HPDE6-E6E7 (cell line): ENCODE results near the gene TIAM1.

ENCODE experiments used
- DNase-seq: peaks from one replicate; pipeline ENCODE4 v3.0.0; 2011; ENCODE audit warnings: missing footprints; ENCODE audit errors: extremely low spot score

The TIAM1 gene

DNA sequence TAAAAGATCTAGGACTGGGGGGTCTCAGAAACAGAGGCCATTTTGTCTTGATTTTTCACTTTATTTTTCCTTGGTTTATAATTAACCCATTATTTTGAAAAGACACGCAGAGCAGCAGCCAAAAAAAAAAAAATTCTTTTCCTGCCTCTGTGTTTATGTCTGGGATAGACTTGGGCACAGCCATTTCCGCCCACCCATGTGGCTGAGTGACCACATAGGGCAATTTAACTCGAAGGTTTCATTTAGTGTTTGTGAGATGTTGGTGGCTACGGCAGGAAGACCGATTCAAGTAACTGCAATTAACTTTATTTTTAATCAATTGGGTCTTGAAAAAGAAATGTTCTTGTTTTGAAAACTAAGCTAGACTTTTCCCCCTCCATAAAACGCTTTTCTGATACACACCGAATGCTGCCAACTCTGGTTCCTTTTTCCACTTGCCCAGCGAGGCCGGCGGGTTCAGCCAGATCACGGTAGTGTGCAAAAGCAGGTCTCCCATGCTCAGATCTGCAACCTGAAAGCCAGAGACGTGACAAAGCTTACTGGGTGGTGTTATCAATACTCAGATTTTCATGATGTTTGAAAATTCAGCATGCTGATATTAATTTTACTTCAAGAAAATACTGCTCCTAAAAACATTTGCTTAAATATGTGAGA, 208.4 kb downstream of the TIAM1 start:
- DNase-seq: no peak

DNA sequence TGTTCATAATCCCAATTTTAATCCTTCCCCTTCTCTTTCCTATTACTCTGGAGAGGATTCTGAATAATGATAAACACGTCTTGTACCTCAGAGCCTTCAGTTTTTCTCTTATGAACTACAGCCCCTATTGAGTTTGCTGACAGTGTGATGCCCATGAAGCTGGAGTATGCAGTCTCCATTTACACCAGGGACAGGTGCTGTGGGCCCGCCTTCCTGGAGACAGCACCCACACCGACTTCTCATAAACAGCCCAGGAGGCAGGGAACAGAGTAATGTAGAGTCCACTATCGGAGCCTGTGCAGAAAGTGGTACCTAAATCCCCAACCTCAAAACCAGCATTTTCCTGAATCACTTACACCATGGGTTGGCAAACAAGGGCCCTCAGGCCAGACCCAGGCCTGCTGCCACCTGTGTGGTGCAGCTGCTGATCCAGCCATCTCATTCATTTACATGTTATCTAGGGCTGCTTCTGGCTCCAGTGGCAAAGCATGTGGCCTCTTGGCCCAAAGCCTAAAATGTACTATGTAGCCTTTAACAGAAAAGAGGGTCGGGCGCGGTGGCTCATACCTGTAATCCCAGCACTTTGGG, 210.7 kb downstream of the TIAM1 start:
- no peak for DNase-seq

DNA sequence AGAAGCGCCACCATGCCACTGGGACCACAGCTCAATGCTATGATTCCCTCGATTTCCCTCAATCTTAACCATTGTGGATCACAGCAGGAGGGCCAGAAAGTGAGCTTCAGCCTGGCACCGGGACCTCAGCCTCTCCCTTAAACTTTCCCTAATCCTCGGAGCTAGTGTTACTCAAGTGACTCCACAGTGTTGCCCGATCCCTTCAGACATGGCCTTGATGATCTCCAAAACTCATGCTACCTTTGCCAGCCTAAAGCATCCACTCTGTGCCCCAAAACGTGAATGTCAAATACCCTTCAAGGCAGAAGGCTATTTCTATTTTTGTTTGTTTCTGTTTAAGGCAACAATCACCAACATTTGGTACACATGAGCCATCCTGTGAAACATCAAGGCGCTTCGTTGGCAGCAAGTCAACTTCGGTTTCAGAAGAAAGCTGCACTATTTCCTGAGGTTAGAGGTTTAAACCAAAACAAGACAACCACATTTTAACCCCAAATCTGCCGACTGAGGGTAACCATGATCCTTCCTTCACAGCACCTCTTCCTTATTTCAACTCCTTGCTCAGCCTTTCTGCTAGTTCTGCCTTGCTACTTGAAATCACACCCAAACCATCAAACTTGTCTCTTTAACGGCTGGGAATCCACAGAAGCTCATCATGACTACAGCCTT, 211.4 kb downstream of the TIAM1 start:
- DNase-seq: no peak

DNA sequence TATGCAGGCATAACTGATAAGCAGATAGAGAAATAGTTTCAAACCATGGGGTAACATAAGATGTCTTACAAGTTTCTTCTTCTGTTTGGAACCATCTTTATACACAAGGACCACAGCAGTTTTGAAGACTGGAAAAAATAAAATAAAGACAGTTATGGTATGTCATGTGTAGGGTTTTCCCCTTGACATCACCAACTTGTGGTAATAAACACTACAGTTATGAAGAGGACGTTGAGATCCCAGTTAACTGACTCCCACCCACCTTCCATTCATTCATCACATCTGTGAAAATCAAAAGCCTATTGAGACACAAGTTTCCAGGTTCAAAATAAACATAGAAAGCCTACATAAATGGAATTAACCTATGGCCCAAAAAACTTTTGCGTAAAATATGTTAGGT, 213.2 kb downstream of the TIAM1 start:
- DNase-seq: no peak

GRCh38 chr21:31128234-31128633, 215.8 kb downstream of the TIAM1 start:
- no peak for DNase-seq

- DNase-seq: no peak
These were observed 220.1 kb downstream of the TIAM1 start for GRCh38 chr21:31124010-31124409.

- DNase-seq: no peak
These were observed 224.9 kb downstream of the TIAM1 start for GRCh38 chr21:31119199-31119598.

DNA sequence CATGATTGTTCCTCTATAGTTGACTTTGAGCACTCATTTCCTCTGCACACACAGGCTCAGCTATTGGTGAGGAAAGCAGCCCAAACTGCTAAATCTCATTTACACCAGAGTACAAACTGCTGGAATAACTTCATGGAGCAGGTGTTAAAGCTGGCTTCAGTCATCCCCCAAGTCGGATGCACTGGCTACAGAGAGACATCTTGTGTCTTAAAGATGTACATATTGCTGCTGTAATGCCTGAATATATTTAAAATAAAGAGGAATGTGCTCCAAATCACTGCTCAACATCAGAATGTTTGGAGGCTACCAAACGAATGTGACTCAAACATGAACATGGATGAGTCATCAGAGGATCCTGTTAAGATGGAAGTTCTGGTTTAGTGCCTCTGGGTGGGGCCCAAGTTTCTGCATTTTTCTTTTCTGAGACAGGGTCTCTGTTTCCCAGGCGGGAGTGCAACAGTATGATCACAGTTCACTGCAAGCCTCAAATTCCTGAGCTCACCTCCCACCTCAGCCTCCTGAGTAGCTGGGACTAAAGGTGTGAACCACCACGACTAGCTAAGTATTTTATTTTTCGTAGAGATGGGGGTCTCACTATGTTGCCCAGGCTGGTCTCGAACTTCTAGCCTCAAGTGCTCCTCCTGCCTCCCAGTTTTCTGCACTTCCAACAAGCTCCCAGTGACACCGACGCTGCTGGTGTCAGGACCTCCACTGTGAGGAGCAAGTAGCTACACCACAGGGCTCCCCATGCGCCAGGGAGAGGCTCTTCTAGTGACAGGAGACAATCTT, 226.7 kb downstream of the TIAM1 start:
- DNase-seq: peak; percentile 58

- DNase-seq: no peak
These were observed 228.8 kb downstream of the TIAM1 start for GRCh38 chr21:31115249-31115648.

- no peak for DNase-seq
These were observed 233.0 kb downstream of the TIAM1 start for GRCh38 chr21:31111093-31111492.

DNA sequence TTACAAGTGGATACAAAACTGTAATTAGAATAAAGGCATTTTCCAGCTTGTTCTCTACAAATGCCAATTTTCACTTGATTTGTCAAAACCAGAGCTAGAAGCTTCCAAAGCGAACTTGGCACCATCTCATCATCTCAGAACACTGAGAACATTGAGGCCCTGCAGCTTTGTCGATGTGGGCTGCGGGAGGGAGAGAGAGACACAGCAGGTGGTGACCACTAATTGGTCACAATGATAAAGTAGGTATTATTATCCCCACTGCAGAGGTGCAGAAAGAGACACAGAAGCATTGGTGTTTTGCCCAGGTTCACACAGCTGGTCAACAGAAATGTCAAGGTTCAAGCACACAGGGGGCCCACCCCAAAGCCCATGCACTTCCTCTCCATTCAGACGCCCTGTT, 233.6 kb downstream of the TIAM1 start:
- no peak for DNase-seq

DNA sequence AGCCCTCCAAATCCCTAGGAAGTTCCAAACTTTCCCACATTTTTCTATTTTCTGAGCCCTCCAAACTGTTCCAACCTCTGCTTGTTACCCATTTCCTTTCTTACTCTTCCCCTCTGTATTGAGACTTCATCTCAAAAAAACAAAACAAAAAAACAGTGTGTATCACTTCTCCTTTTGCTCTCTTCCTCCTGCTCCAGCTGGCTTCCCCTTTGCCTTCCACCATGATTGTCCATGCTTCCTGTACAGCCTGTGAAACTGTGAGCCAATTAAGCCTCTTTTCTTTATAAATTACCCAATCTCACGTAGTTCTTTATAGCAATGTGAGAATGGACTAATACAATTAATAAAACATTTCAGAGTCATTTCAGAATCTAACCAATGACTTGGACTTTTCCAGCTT, 236.2 kb downstream of the TIAM1 start:
- no peak for DNase-seq

- DNase-seq: no peak
These were observed 236.8 kb downstream of the TIAM1 start for GRCh38 chr21:31107176-31107785.

DNA sequence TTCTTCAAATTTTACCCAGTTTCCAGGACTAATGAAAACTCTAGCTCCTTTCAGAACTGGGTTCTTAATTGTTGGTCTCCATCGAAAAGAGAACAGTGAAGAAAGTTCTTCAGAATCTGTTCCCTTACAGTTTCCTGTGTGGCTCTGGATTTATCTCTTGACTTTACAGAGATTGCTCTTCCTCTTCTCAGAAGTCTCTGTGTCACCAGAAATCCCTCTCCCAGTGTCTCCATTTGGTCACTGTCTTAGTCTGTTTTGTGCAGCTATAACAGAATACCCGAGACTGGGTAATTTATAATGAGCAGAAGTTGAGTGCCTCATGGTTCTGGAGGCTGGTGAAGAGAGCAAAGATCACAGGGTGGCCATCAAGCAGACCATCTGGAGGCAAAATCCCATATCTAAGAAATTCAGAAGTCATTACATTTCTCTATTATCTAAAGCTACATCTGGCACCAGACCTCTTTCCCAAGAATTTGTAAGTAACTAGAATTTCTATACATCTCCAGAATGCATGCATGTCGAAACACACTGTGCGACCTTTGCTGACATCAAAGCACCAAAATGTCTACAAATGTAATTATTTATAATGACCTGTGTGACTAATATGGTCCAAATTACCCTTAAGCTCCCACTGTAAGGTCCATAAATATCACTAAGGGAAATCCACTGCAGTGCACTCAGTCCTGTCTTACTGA, 240.3 kb downstream of the TIAM1 start:
- DNase-seq: no peak

- DNase-seq: no peak
These were observed 240.9 kb downstream of the TIAM1 start for GRCh38 chr21:31103163-31103562.

DNA sequence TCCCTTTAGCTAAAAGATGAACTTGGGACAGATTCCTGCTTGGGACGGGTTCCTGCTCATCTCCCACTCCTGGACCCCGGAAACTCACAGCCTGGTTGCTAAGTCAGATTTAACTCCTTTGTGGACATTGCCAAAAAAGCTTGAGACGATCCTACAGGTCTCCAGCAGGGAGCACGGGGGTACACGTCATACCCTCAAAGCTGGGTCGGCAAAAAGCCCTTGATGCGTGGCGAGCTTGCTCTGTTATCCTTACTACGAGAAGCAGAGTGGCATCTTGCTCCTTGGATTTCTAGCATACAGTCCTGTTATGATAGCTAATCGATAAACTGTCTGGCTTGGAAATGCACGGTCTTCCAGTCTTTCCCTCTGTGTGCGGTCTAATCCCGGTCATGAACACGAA, 244.9 kb downstream of the TIAM1 start:
- DNase-seq: no peak

- peak; percentile 47 for DNase-seq
These were observed 245.5 kb downstream of the TIAM1 start for GRCh38 chr21:31098576-31099005.

GRCh38 chr21:31092832-31093625, 251.0 kb downstream of the TIAM1 start:
- DNase-seq: no peak

GRCh38 chr21:31090376-31090775, 253.7 kb downstream of the TIAM1 start:
- DNase-seq: no peak

GRCh38 chr21:31088474-31088751, 255.6 kb downstream of the TIAM1 start:
- DNase-seq: no peak
